HFFc6 (cell line): ENCODE measurements around the gene PRDM1. TPM values are rescaled to one million over a fixed set of nuclear protein-coding genes. Genes with fewer than 3 reads are reported as not detected.

ENCODE experiments used
- DNase-seq: peaks from one replicate; pipeline ENCODE4 v3.0.0-alpha.2; 2018
- H3K27ac Mint-ChIP-seq: 2 replicates; pipeline ENCODE4 v1.8.0; 2020; ENCODE audit warnings: mild to moderate bottlenecking, mixed read lengths
- H3K27me3 Mint-ChIP-seq: 2 replicates; pipeline ENCODE4 v1.8.0; 2021; ENCODE audit warnings: mild to moderate bottlenecking, moderate library complexity, mixed read lengths; ENCODE audit not compliant: insufficient read depth
- H3K36me3 Mint-ChIP-seq: 2 replicates; pipeline ENCODE4 v1.8.0; 2021; ENCODE audit warnings: low read depth, mixed read lengths
- H3K4me1 Mint-ChIP-seq: 2 replicates; pipeline ENCODE4 v1.8.0; 2020; ENCODE audit warnings: low read depth, mixed read lengths
- H3K4me3 Mint-ChIP-seq: 2 replicates; pipeline ENCODE4 v1.8.0; 2020; ENCODE audit warnings: mild to moderate bottlenecking, moderate library complexity, mixed read lengths
- H3K9me3 Mint-ChIP-seq: 2 replicates; pipeline ENCODE4 v1.8.0; 2020; ENCODE audit warnings: mild to moderate bottlenecking, mixed read lengths
- CTCF ChIP-seq: fragments of 200-600 bp; sonication (generic); IDR thresholded peaks from 2 replicates; pipeline ENCODE4 v1.5.0; 2021; ENCODE audit warnings: antibody characterized with exemption, mild to moderate bottlenecking
- total RNA-seq, 6 experiments: library from RNA; stranded (reverse); fragmentation: NEBNext Ultra II Directional; extraction: Animal tissue kit (Norgen Biotek cat#: 25700); gene quantifications; 2 replicates in 1 of 6; 3 replicates in 5 of 6; pipeline ENCODE4 v1.2.3, GENCODE V29; 2021

The PRDM1 gene
- total RNA-seq, 6 experiments from 2014 or later: 8.4 to 12.3 (median 10.3) TPM

GRCh38 chr6:106060167-106060566, 26.0 kb upstream of the PRDM1 start:
- no peaks in the 10 kb centered on the region for H3K9me3 Mint-ChIP-seq
- peaks cover 33% of the 10 kb centered on the region for H3K4me1 Mint-ChIP-seq
- H3K36me3 Mint-ChIP-seq: no peaks in the 10 kb centered on the region
- H3K27ac Mint-ChIP-seq: no peak overlapping the region
- H3K27me3 Mint-ChIP-seq: no peaks in the 10 kb centered on the region
- no peak for TF ChIP-seq CTCF
- H3K4me3 Mint-ChIP-seq: no peak overlapping the region
- no peak for DNase-seq

- no peaks in the 10 kb centered on the region for H3K36me3 Mint-ChIP-seq
- H3K27ac Mint-ChIP-seq: peak overlapping the region; percentile 73
- TF ChIP-seq CTCF: no peak
- H3K9me3 Mint-ChIP-seq: no peaks in the 10 kb centered on the region
- H3K4me1 Mint-ChIP-seq: peaks cover 37% of the 10 kb centered on the region
- DNase-seq: peak; percentile 60
- no peaks in the 10 kb centered on the region; the same call in 1 of the 2 replicates for H3K27me3 Mint-ChIP-seq
- H3K4me3 Mint-ChIP-seq: peak overlapping the region; percentile 44
Observed at GRCh38 chr6:106063448-106063850, 22.7 kb upstream of the PRDM1 start.

- H3K9me3 Mint-ChIP-seq: no peaks in the 10 kb centered on the region
- peak overlapping the region; percentile 73 for H3K27ac Mint-ChIP-seq
- H3K36me3 Mint-ChIP-seq: no peaks in the 10 kb centered on the region
- no peaks in the 10 kb centered on the region; the same call in 1 of the 2 replicates for H3K27me3 Mint-ChIP-seq
- peaks cover 39% of the 10 kb centered on the region for H3K4me1 Mint-ChIP-seq
- H3K4me3 Mint-ChIP-seq: peak overlapping the region; percentile 44
- TF ChIP-seq CTCF: no peak
- no peak for DNase-seq
Observed at GRCh38 chr6:106064142-106064541, 22.0 kb upstream of the PRDM1 start.

- peak; percentile 36 for DNase-seq
- no peaks in the 10 kb centered on the region for H3K9me3 Mint-ChIP-seq
- H3K4me3 Mint-ChIP-seq: no peak overlapping the region
Observed at GRCh38 chr6:106064756-106065155, 21.4 kb upstream of the PRDM1 start.

GRCh38 chr6:106066989-106067388, 19.1 kb upstream of the PRDM1 start:
- no peak overlapping the region for H3K27ac Mint-ChIP-seq
- H3K4me1 Mint-ChIP-seq: peaks cover 50% of the 10 kb centered on the region
- TF ChIP-seq CTCF: no peak
- no peaks in the 10 kb centered on the region; the same call in 1 of the 2 replicates for H3K27me3 Mint-ChIP-seq
- no peaks in the 10 kb centered on the region for H3K9me3 Mint-ChIP-seq
- no peaks in the 10 kb centered on the region for H3K36me3 Mint-ChIP-seq
- DNase-seq: no peak
- no peak overlapping the region for H3K4me3 Mint-ChIP-seq

More at GRCh38 chr6:106064756-106065155, 21.4 kb upstream of the PRDM1 start:
- H3K27me3 Mint-ChIP-seq: no peaks in the 10 kb centered on the region; the same call in 1 of the 2 replicates
- TF ChIP-seq CTCF: no peak
- H3K27ac Mint-ChIP-seq: peak overlapping the region; percentile 73
- no peaks in the 10 kb centered on the region for H3K36me3 Mint-ChIP-seq
- H3K4me1 Mint-ChIP-seq: peaks cover 45% of the 10 kb centered on the region

- peaks cover 30% of the 10 kb centered on the region for H3K4me1 Mint-ChIP-seq
- no peaks in the 10 kb centered on the region for H3K9me3 Mint-ChIP-seq
- H3K27ac Mint-ChIP-seq: no peak overlapping the region
- peak; percentile 51 for DNase-seq
- no peak overlapping the region for H3K4me3 Mint-ChIP-seq
- H3K36me3 Mint-ChIP-seq: no peaks in the 10 kb centered on the region
- peaks cover 3% of the 10 kb centered on the region for H3K27me3 Mint-ChIP-seq
- TF ChIP-seq CTCF: no peak
Observed at GRCh38 chr6:106069478-106069877, 16.7 kb upstream of the PRDM1 start.
